ENCODE measurements around the gene C11orf86. TPM values are rescaled to one million over a fixed set of nuclear protein-coding genes. Genes with fewer than 3 reads are reported as not detected.
A peak's percentile ranks its signal among the peaks of the same experiment; 100 is the strongest.
"Not testable (repeated sequence)": the region's sequence is repeated elsewhere in the genome, so short reads cannot be mapped to it uniquely, and the experiment has no call there.

C11orf86 gene
- total RNA-seq, 2 experiments from 2014 or later: not detected

- Mint-ChIP-seq H3K27ac (no peak overlapping the region), H3K4me1 (no peaks in the 10 kb centered on the region), H3K4me3 (no peak overlapping the region), H3K9me3 (peaks cover 4% of the 10 kb centered on the region), H3K36me3 (no peaks in the 10 kb centered on the region), H3K27me3 (peaks cover 11% of the 10 kb centered on the region)
- peak; percentile 19 for DNase-seq
Measured at GRCh38 chr11:66976028-66976467, 944 bp downstream of the C11orf86 start.

GRCh38 chr11:66976925-66977324 is 1.8 kb downstream of the C11orf86 start:
- H3K27me3 Mint-ChIP-seq: peaks cover 12% of the 10 kb centered on the region
- no peaks in the 10 kb centered on the region for H3K36me3 Mint-ChIP-seq
- H3K4me3 Mint-ChIP-seq: no peak overlapping the region
- DNase-seq: no peak
- H3K9me3 Mint-ChIP-seq: peaks cover 4% of the 10 kb centered on the region
- no peak overlapping the region for H3K27ac Mint-ChIP-seq
- peaks cover 1% of the 10 kb centered on the region for H3K4me1 Mint-ChIP-seq

- peaks cover 6% of the 10 kb centered on the region for H3K4me1 Mint-ChIP-seq
- H3K27ac Mint-ChIP-seq: no peak overlapping the region
- no peak for DNase-seq
- H3K9me3 Mint-ChIP-seq: peaks cover 4% of the 10 kb centered on the region
- no peaks in the 10 kb centered on the region for H3K36me3 Mint-ChIP-seq
- H3K27me3 Mint-ChIP-seq: peaks cover 12% of the 10 kb centered on the region
- H3K4me3 Mint-ChIP-seq: no peak overlapping the region
Measured at GRCh38 chr11:66978229-66978628, 3.1 kb downstream of the C11orf86 start.

- no peak for DNase-seq
- Mint-ChIP-seq H3K4me3 (no peak overlapping the region), H3K36me3 (no peaks in the 10 kb centered on the region), H3K27ac (no peak overlapping the region), H3K27me3 (peaks cover 15% of the 10 kb centered on the region), H3K9me3 (peaks cover 4% of the 10 kb centered on the region), H3K4me1 (peaks cover 6% of the 10 kb centered on the region)
Measured at GRCh38 chr11:66978717-66979116, 3.6 kb downstream of the C11orf86 start.

GRCh38 chr11:66979336-66979980 is 4.4 kb downstream of the C11orf86 start:
- H3K9me3 Mint-ChIP-seq: peaks cover 4% of the 10 kb centered on the region
- no peak overlapping the region for H3K4me3 Mint-ChIP-seq
- H3K4me1 Mint-ChIP-seq: peaks cover 6% of the 10 kb centered on the region
- no peak for DNase-seq
- no peaks in the 10 kb centered on the region for H3K36me3 Mint-ChIP-seq
- no peak overlapping the region for H3K27ac Mint-ChIP-seq
- peaks cover 18% of the 10 kb centered on the region for H3K27me3 Mint-ChIP-seq

- H3K4me3 Mint-ChIP-seq: no peak overlapping the region
- H3K4me1 Mint-ChIP-seq: peaks cover 6% of the 10 kb centered on the region
- peak; percentile 45 for DNase-seq
- peaks cover 15% of the 10 kb centered on the region for H3K27me3 Mint-ChIP-seq
- no peak overlapping the region for H3K27ac Mint-ChIP-seq
- no peaks in the 10 kb centered on the region for H3K36me3 Mint-ChIP-seq
- peaks cover 4% of the 10 kb centered on the region for H3K9me3 Mint-ChIP-seq
Measured at GRCh38 chr11:66981976-66982578, 7.0 kb downstream of the C11orf86 start.

GRCh38 chr11:66983275-66983924 is 8.3 kb downstream of the C11orf86 start:
- Mint-ChIP-seq H3K27me3 (peaks cover 15% of the 10 kb centered on the region), H3K9me3 (peaks cover 4% of the 10 kb centered on the region), H3K4me1 (peaks cover 6% of the 10 kb centered on the region), H3K4me3 (no peak overlapping the region), H3K27ac (no peak overlapping the region), H3K36me3 (no peaks in the 10 kb centered on the region)
- no peak for DNase-seq

GRCh38 chr11:66985508-66986177 is 10.5 kb downstream of the C11orf86 start:
- H3K4me3 Mint-ChIP-seq: no peak overlapping the region
- no peaks in the 10 kb centered on the region for H3K9me3 Mint-ChIP-seq
- H3K36me3 Mint-ChIP-seq: no peaks in the 10 kb centered on the region
- no peak for DNase-seq
- peaks cover 6% of the 10 kb centered on the region for H3K4me1 Mint-ChIP-seq
- no peak overlapping the region for H3K27ac Mint-ChIP-seq
- H3K27me3 Mint-ChIP-seq: peaks cover 13% of the 10 kb centered on the region

- Mint-ChIP-seq H3K27ac (no peak overlapping the region), H3K4me1 (peaks cover 6% of the 10 kb centered on the region), H3K27me3 (peaks cover 8% of the 10 kb centered on the region), H3K9me3 (no peaks in the 10 kb centered on the region), H3K4me3 (no peak overlapping the region), H3K36me3 (no peaks in the 10 kb centered on the region)
- DNase-seq: no peak
Measured at GRCh38 chr11:66986178-66986545, 11.1 kb downstream of the C11orf86 start.

- H3K27me3 Mint-ChIP-seq: peaks cover 14% of the 10 kb centered on the region
- peaks cover 2% of the 10 kb centered on the region for H3K4me1 Mint-ChIP-seq
- H3K4me3 Mint-ChIP-seq: no peak overlapping the region
- no peaks in the 10 kb centered on the region for H3K9me3 Mint-ChIP-seq
- no peak overlapping the region for H3K27ac Mint-ChIP-seq
- H3K36me3 Mint-ChIP-seq: no peaks in the 10 kb centered on the region
- DNase-seq: no peak
Measured at GRCh38 chr11:66987158-66987620, 12.1 kb downstream of the C11orf86 start.

GRCh38 chr11:66987924-66988637 is 13.0 kb downstream of the C11orf86 start:
- no peak overlapping the region for H3K4me3 Mint-ChIP-seq
- no peak for DNase-seq
- H3K36me3 Mint-ChIP-seq: no peaks in the 10 kb centered on the region
- H3K27ac Mint-ChIP-seq: no peak overlapping the region
- no peaks in the 10 kb centered on the region for H3K4me1 Mint-ChIP-seq
- no peaks in the 10 kb centered on the region for H3K9me3 Mint-ChIP-seq
- H3K27me3 Mint-ChIP-seq: peaks cover 15% of the 10 kb centered on the region

GRCh38 chr11:66988741-66989140 is 13.6 kb downstream of the C11orf86 start:
- DNase-seq, H3K4me3 Mint-ChIP-seq, H3K36me3 Mint-ChIP-seq, H3K27ac Mint-ChIP-seq, H3K4me1 Mint-ChIP-seq, H3K9me3 Mint-ChIP-seq: not testable (repeated sequence)
- peaks cover 15% of the 10 kb centered on the region for H3K27me3 Mint-ChIP-seq

- not testable (repeated sequence) for DNase-seq, H3K36me3 Mint-ChIP-seq, H3K27ac Mint-ChIP-seq, H3K9me3 Mint-ChIP-seq, H3K4me1 Mint-ChIP-seq, H3K4me3 Mint-ChIP-seq
- H3K27me3 Mint-ChIP-seq: peaks cover 13% of the 10 kb centered on the region
Measured at GRCh38 chr11:66989360-66989759, 14.3 kb downstream of the C11orf86 start.

GRCh38 chr11:66992041-66992440 is 16.9 kb downstream of the C11orf86 start:
- no peak for DNase-seq
- H3K27ac Mint-ChIP-seq: no peak overlapping the region
- no peaks in the 10 kb centered on the region for H3K4me1 Mint-ChIP-seq
- H3K36me3 Mint-ChIP-seq: no peaks in the 10 kb centered on the region
- H3K9me3 Mint-ChIP-seq: no peaks in the 10 kb centered on the region
- H3K4me3 Mint-ChIP-seq: no peak overlapping the region
- H3K27me3 Mint-ChIP-seq: peaks cover 13% of the 10 kb centered on the region
